GM18526 (cell line): ENCODE measurements around the gene CCDC184.

Source experiments
- POLR2A ChIP-seq: IDR thresholded peaks from 3 replicates; pipeline ENCODE4 v1.6.1; 2011; ENCODE audit not compliant: insufficient read length; ENCODE audit errors: extremely low read depth

The CCDC184 gene

DNA sequence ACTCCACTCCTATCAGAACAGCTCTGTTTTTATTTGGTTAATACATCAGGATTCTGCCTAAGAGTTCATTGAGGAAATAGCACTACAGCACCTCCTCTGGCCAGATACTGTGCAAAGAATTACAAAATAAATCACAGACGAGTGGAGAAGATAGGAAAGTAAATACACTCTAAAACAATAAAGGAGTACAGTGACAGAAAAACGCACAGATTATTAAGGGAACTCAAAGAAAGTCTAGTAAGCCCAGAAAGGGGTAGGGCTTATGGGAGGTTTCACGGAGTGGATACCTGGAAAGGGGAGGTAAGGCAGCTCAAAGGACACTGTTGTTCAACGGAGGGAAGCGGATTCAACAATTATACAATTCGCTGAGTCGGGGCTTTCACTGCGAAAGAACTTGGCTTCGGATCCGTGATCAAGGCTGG is 14.1 kb downstream of the CCDC184 start:
- no peak for TF ChIP-seq POLR2A

GRCh38 chr12:48197971-48198671 is 14.7 kb downstream of the CCDC184 start:
- peak; percentile 95 for TF ChIP-seq POLR2A

DNA sequence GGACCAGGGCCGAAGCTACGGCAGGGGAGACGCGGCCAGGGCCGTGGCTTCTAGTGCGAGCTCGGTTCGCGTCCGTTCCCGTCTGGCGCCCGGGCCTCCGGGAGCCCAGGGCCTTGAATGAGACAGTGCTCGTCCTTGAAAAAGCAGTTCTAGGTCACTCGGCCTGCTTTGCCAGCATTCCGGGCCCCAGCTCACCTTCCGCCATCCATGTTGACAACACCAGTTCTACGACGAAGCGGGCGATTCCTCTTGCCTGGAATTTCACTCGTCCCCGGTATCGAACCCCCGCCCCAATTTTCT is 15.2 kb downstream of the CCDC184 start:
- no peak for TF ChIP-seq POLR2A

- TF ChIP-seq POLR2A = no peak
Observed at GRCh38 chr12:48198985-48199384, 15.5 kb downstream of the CCDC184 start.

DNA sequence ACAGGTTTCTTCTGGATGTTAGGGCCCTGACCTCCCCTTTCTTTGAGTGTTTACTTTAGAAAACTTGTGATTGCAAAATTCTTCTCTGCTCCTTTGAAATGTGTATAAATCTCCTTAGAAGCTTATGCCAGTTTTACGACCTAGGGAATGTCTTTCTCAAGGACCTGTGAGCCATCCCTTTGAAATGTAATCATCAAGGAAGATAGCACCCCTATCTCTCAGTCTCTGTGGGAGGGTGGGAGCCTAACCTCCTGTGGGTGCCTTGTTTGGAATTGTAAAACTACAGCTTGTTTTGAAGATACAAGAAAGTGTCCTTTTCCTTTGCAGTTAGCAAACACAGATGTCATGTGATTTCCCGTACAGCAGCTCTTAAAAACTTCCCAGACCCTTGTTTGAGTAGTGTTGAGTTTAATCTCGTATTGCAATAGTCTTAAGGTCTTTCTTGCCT is 16.4 kb downstream of the CCDC184 start:
- TF ChIP-seq POLR2A = no peak

GRCh38 chr12:48201091-48201490 is 17.6 kb downstream of the CCDC184 start:
- TF ChIP-seq POLR2A = no peak

GRCh38 chr12:48201516-48201915 is 18.1 kb downstream of the CCDC184 start:
- TF ChIP-seq POLR2A = no peak

DNA sequence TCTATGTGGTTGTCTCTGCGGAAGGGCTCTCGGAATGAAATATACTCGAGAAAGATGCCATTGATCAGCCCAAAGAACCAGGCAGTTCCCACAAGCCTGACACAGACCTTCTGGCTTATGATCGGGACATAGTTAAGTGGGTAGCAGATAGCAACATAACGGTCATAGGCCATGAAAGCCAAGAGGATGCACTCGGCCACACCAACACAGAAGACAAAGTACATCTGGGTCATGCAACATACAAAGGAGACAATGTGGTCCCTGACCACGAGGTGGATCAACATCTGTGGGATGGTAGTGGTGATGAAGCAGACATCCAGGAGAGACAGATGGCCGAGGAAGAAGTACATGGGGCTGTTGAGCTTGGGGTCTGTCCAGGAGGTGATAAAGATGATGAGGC is 19.3 kb downstream of the CCDC184 start:
- TF ChIP-seq POLR2A = no peak

- no peak for TF ChIP-seq POLR2A
Observed at GRCh38 chr12:48203192-48203591, 19.7 kb downstream of the CCDC184 start, which contains the start of gene OR10AD1. Gene OR10AD1 (minus strand): TSS chr12:48203292. CDS start chr12:48203292, 0 bp downstream.

GRCh38 chr12:48216785-48217184 is 33.3 kb downstream of the CCDC184 start:
- TF ChIP-seq POLR2A = no peak

DNA sequence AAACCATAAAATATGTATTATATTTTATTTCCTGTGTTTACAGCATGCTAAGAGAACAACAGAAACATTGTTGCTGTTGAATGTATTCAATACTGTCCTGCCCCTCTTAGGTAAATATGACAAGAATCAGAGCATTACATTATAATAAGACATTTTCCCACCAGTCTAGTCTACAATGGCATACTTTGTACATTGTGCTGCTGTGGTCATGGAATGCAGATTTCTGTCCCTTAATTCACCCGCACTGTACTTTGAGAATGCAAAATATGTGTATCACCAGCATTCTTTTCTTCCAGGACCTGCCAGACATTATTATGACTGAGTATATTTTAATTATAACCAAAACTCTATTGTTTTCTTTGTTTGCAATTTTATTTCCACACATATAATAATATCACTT is 36.2 kb downstream of the CCDC184 start:
- TF ChIP-seq POLR2A = no peak

DNA sequence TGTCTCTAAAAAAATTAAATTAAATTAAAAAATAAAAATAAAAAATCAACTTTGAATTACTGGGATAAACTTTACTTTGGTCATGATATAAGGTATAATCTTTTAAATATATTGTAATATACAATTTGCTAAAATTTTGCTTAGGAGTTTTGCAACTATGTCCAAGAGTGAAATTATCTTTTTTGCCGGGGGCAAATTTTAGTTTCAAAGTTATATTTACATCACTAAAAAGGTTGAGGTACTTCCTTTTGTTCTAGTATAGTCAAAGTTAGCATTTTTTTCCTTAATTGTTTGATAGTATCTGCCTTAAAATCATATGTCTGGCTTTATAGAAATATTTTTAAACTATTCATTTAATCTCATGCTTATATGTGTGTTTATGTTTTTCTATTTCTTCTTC is 37.3 kb downstream of the CCDC184 start:
- TF ChIP-seq POLR2A = no peak

GRCh38 chr12:48221645-48222044 is 38.2 kb downstream of the CCDC184 start:
- TF ChIP-seq POLR2A = no peak
